Measurements from ENCODE around the gene TCFL5. TPM values are rescaled to one million over a fixed set of nuclear protein-coding genes. Genes with fewer than 3 reads are reported as not detected.
A peak's percentile ranks its signal among the peaks of the same experiment; 100 is the strongest.

TCFL5 gene
- total RNA-seq (2014; rRNA removed; shearing (Covaris generic)) (17.5 and 18.5 TPM in 2 replicates), polyA plus RNA-seq (2016; fragmentation: Nextera tagmentation; extraction: Ambion mirVana) (1.2 and 1.7 TPM in 2 replicates)

DNA sequence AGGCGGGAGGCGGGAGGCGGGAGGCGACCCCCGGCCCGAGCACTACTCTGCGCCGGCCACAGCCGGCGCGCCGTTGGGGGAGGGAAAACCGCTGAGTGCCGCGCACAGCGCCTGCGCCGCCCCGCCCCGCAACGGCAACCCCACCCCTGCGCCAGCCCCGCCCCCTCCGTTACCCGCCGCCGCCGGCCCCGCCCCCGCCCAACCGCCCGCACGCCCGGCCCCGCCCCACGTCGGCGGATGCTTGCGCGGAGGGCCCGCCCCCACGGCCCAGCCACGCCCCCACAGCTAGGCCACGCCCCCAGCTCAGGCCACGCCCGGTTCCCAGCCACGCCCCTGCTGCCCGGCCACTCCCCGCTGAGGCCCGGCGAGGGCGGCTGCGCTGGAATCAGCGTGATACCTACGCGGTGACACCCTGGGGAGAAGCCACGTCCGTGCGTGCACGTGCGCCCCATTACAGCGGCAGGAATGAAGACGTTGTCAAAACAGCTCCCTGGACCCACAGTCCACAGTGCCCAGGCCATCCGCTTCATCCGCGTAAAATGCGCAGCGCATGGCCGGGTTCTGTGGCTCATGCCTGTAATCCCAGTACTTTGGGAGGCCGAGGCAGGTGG lies at the start of gene TCFL5:
Gene TCFL5, minus strand, starts transcription at position 97 of the 611 bp plus-strand sequence. CDS start 152 bp downstream, outside the sequence.
- H3K79me2 ChIP-seq (ENCODE audit: insufficient read depth), result peaks cover 37% of the 10 kb centered on the region
- H3K9me3 ChIP-seq (ENCODE audit: low read depth), result no peaks in the 10 kb centered on the region
- H3F3A ChIP-seq (ENCODE audit: insufficient read depth), result no peaks in the 10 kb centered on the region
- H3K27me3 ChIP-seq (replicated peaks; ENCODE audit: insufficient read depth), result no peaks in the 10 kb centered on the region
- peak; percentile 92 for DNase-seq
- TF ChIP-seq EZH2 (IDR thresholded peaks at IDR 0.05; ENCODE audit: insufficient read depth, poor library complexity, severe bottlenecking) (no peak), EZH2phosphoT487 (IDR thresholded peaks at IDR 0.05; ENCODE audit: insufficient read depth, low read depth) (no peak)
- no peaks in the 10 kb centered on the region for H3K9me2 ChIP-seq (ENCODE audit: insufficient read depth)
- peak within 1 kb of the TSS; percentile 67 for H3K9ac ChIP-seq
- H3K27ac ChIP-seq, result peak within 1 kb of the TSS; percentile 35
- peaks cover 8% of the 10 kb centered on the region; the same call in 1 of the 2 replicates for H3K36me3 ChIP-seq (ENCODE audit: low read depth)
- in situ Hi-C loops (cut with MboI), result no loop called here
- H3K4me3 ChIP-seq, result peak within 1 kb of the TSS; percentile 70
- H3K4me1 ChIP-seq (ENCODE audit: insufficient read depth), result no peaks in the 10 kb centered on the region
- peak within 1 kb of the TSS; percentile 73 for H2AFZ ChIP-seq
- WGBS, 2 experiments (ENCODE audit: low coverage in 1 of 2, low lambda C conversion rate in 2 of 2, missing lambda C conversion rate in 2 of 2), result 9 to 22% methylated on average over 26 to 70 of the region's 70 CpGs
- peak within 1 kb of the TSS; percentile 61 for H3K4me2 ChIP-seq (ENCODE audit: unreplicated experiment)
- H4K20me1 ChIP-seq (ENCODE audit: insufficient read depth), result no peaks in the 10 kb centered on the region

DNA sequence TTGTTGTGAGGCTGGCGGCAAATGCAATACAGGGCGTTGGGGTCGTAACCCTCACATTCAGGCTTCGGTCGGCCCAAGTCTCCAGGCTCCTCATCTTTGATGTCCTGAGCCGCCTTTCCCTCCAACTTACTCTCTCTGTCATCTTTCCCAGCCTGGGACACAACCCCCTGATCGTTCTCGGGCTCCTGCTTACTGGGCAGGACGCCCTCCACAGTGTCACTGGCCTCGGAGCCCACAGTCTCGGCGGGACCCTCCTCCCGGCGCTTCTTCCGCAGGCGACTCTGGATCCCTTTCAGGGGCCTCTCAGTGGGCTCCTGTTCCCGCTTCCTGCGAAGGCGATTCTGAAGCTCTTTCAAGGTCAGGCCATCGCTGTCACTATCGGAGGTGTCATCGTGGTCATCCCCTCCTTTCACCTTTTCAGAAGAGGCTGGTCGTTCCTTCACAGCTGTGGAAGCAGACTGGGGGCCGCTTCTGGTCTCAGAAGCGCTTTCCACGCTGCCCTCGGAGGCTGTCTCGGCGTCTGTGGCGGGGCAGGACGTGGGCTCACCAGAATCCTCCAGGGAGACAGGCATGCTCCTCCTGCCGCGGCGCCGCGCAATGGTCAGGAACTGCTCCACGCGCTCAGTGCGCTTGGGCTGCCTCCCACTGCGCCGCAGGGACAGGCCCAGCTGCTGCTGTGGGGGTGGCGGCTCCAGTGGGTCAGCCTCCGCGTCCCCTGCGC lies 49.3 kb upstream of the TCFL5 start:
- Histone ChIP-seq H3K79me2 (ENCODE audit: insufficient read depth) (peaks cover 100% of the 10 kb centered on the region), H3K4me3 (no peak overlapping the region), H3K27me3 (replicated peaks; ENCODE audit: insufficient read depth) (no peaks in the 10 kb centered on the region), H4K20me1 (ENCODE audit: insufficient read depth) (peaks cover 7% of the 10 kb centered on the region), H3K27ac (no peak overlapping the region), H3K9ac (no peak overlapping the region), H2AFZ (no peak overlapping the region), H3K9me3 (ENCODE audit: low read depth) (no peaks in the 10 kb centered on the region), H3K9me2 (ENCODE audit: insufficient read depth) (no peaks in the 10 kb centered on the region), H3F3A (ENCODE audit: insufficient read depth) (no peaks in the 10 kb centered on the region), H3K4me2 (ENCODE audit: unreplicated experiment) (no peak overlapping the region), H3K4me1 (ENCODE audit: insufficient read depth) (no peaks in the 10 kb centered on the region), H3K36me3 (ENCODE audit: low read depth) (peaks cover 35% of the 10 kb centered on the region)
- WGBS, 2 experiments (ENCODE audit: low coverage in 1 of 2, low lambda C conversion rate in 2 of 2, missing lambda C conversion rate in 2 of 2), result 95% methylated on average over 42 to 45 of the region's 45 CpGs
- DNase-seq, result no peak
- TF ChIP-seq EZH2phosphoT487 (IDR thresholded peaks at IDR 0.05; ENCODE audit: insufficient read depth, low read depth), result no peak
- in situ Hi-C loops (cut with MboI), result no loop called here

DNA sequence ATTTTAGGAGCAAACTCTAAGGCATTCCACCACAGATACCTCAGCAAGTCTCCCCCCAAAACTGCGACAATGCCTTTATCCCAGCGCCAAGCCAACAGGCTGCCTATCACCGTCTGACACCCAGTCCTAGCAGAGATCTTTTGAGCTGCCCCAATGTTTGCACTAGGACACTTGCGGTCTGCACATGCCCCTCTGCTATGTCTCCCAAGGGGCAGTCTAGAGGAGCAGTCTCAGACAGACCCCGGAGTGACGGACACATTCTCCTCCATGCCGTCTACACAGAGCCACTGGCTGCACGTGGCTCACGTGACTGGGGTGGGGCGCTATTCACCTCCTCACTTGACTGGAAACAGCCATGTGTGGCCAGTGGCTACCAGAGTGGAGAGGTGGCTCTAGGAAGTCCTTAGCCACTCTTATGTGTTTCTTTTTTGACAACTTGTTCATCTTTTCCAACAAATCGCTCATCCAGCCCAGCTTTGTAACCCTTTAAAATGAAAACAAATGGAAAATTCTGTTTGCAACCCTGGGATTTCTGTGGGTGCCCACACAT lies 48.7 kb upstream of the TCFL5 start:
- DNase-seq, result no peak
- Histone ChIP-seq H3K4me3 (no peak overlapping the region), H3K36me3 (ENCODE audit: low read depth) (peaks cover 41% of the 10 kb centered on the region), H3K9me2 (ENCODE audit: insufficient read depth) (no peaks in the 10 kb centered on the region), H3K27ac (no peak overlapping the region), H3K79me2 (ENCODE audit: insufficient read depth) (peaks cover 100% of the 10 kb centered on the region), H4K20me1 (ENCODE audit: insufficient read depth) (peaks cover 7% of the 10 kb centered on the region; the same call in 1 of the 2 replicates), H3K9me3 (ENCODE audit: low read depth) (no peaks in the 10 kb centered on the region), H3K4me2 (ENCODE audit: unreplicated experiment) (no peak overlapping the region), H3K4me1 (ENCODE audit: insufficient read depth) (no peaks in the 10 kb centered on the region), H3K27me3 (replicated peaks; ENCODE audit: insufficient read depth) (no peaks in the 10 kb centered on the region), H3K9ac (no peak overlapping the region), H3F3A (ENCODE audit: insufficient read depth) (no peaks in the 10 kb centered on the region), H2AFZ (no peak overlapping the region)
- WGBS, 2 experiments (ENCODE audit: low coverage in 1 of 2, low lambda C conversion rate in 2 of 2, missing lambda C conversion rate in 2 of 2), result 90 to 91% methylated on average over 11 of the region's 11 CpGs
- in situ Hi-C loops (cut with MboI), result no loop called here
- TF ChIP-seq EZH2 (IDR thresholded peaks at IDR 0.05; ENCODE audit: insufficient read depth, poor library complexity, severe bottlenecking), result no peak
- no peak for TF ChIP-seq EZH2phosphoT487 (IDR thresholded peaks at IDR 0.05; ENCODE audit: insufficient read depth, low read depth)

DNA sequence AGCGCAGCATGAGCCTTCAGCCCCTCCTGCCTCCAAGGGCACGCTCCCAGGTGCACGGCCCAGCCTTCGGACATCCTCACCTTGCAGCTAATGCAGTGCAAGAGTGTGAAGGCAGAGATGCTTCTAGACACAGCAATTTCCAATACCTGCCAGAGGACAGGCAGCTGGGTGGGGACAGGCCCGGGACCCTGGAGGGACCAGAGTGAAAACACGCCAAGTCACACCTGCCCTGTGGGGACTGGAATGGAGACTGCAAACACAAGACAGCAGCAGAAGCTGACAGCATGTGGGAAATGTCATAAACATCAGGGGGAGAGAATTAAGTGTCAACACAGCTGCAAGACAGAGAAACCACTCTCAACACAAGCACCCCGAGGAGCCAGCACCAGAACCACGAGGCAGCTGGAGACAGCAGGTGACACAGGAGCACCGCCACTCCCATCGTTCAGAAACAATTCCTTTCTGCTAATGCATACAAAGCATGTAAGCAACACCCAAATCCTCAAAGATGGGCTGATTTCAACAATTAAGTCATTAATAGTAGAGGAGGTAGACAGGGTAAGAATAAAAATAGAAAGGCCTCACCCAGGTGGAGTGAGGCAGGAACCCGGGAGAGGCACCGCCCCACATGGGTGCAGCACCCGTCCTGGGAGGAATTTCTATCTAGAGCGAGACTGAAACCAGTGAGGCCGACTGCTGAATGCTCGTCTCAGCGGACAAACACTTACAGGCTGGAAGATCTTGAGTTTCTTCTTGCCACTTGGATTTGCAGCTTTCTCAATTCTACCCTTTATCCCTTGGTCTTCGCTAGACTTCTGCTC lies 47.6 kb upstream of the TCFL5 start:
- H3K27me3 ChIP-seq (replicated peaks; ENCODE audit: insufficient read depth), result no peaks in the 10 kb centered on the region
- H3K79me2 ChIP-seq (ENCODE audit: insufficient read depth), result peaks cover 100% of the 10 kb centered on the region
- no peak for DNase-seq
- no peak overlapping the region for H3K4me3 ChIP-seq
- H3K9me3 ChIP-seq (ENCODE audit: low read depth), result no peaks in the 10 kb centered on the region
- TF ChIP-seq EZH2 (IDR thresholded peaks at IDR 0.05; ENCODE audit: insufficient read depth, poor library complexity, severe bottlenecking), result no peak
- peaks cover 52% of the 10 kb centered on the region for H3K36me3 ChIP-seq (ENCODE audit: low read depth)
- H3F3A ChIP-seq (ENCODE audit: insufficient read depth), result no peaks in the 10 kb centered on the region; the same call in 1 of the 2 replicates
- H3K4me1 ChIP-seq (ENCODE audit: insufficient read depth), result no peaks in the 10 kb centered on the region
- no peak overlapping the region for H3K4me2 ChIP-seq (ENCODE audit: unreplicated experiment)
- H2AFZ ChIP-seq, result no peak overlapping the region
- in situ Hi-C loops (cut with MboI), result no loop called here
- H3K9ac ChIP-seq, result no peak overlapping the region
- no peaks in the 10 kb centered on the region for H3K9me2 ChIP-seq (ENCODE audit: insufficient read depth)
- H4K20me1 ChIP-seq (ENCODE audit: insufficient read depth), result peaks cover 7% of the 10 kb centered on the region; the same call in 1 of the 2 replicates
- 87 to 88% methylated on average over 18 of the region's 18 CpGs for WGBS, 2 experiments (ENCODE audit: low coverage in 1 of 2, low lambda C conversion rate in 2 of 2, missing lambda C conversion rate in 2 of 2)
- H3K27ac ChIP-seq, result no peak overlapping the region

Data from GM23248 (cell line).